ENCODE results near the gene OR5AP2.
"Not testable (repeated sequence)": the region's sequence is repeated elsewhere in the genome, so short reads cannot be mapped to it uniquely, and the experiment has no call there.

Gene OR5AP2

GRCh38 chr11:56642339-56642738 is at the start of gene OR5AP2:
Gene OR5AP2 (minus strand): TSS chr11:56642439. CDS start chr11:56642439, 0 bp downstream.
- no peak for DNase-seq

DNA sequence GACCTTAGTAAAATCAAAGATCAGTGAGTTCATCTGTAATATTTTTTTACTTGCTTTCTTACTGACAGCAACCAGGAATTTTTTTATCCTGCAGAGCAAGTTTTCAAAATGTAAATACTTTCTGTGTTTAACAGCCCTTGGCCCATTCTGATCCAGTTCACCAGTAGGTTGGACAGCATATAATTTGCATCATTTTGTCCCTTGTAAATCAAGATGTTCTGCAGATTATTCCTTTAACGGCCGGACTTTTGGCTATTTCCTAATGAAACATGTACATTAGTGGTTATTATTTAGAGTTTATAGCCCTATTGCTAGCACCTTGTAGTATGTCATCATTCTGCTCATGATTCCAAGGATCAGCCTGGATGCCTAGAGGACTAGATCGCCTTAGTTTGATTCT is 48.9 kb upstream of the OR5AP2 start:
- not testable (repeated sequence) for DNase-seq

- DNase-seq: no peak
These were observed 46.4 kb upstream of the OR5AP2 start for GRCh38 chr11:56688554-56689100.

DNA sequence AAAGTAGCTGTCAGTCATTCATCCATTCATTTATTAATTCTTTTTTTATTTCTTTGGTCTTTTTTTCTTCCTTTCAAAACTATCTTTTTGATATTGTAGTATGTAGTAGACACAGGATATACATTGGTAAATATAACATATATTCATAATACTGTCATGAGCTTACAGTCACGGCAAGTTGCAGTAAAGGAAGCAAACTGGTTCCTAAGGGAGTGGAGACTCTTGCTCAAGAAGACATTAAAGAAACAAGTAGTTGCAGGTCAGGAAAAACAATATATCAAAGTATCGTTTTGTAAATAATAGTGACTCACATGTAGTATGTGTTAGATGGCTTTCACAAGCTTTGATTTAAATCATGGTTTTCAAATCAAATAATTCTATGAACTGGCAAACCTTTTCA is 28.7 kb upstream of the OR5AP2 start:
- DNase-seq: no peak

DNA sequence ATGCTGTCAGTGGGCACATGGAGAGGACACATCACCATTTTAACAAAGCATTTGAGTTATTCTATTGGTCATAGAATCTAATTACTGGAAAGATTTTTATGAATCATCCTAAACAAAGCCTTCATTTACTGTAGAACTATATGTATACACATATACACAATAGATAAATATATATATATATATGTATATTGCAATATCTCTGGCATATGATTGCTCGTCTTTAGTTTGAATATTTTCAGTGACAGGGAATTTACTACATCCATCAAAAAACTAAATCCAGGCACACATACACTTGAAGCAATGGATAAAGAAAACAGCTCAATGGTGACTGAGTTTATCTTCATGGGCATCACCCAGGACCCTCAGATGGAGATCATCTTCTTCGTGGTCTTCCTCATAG is 21.1 kb upstream of the OR5AP2 start, which contains the start of gene OR5AR1:
TSS of gene OR5AR1 (plus strand) at position 301 of the 400 bp plus-strand sequence. CDS start at position 301, 0 bp downstream.
- no peak for DNase-seq

- DNase-seq: no peak
These were observed 17.5 kb upstream of the OR5AP2 start for GRCh38 chr11:56659755-56660154.

DNA sequence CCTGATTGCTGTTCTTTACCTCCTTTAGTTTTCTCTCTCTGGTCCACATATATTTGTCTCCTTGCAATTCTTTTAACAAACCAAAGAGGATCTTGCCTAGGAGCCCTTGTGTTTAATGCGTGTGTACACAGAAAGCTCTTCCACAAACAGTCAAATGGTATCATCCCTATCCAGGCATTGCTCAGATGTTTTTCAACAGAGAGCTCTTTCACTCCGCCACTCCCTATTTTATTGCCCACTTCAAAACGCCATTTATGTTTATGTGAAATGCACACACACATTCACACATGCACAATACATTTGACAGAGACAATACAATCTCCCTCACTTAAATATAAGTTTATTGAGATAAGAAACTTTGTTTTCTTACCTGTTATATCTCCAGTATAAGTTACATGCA is 4.7 kb downstream of the OR5AP2 start:
- DNase-seq: no peak

- DNase-seq: no peak
These were observed 5.4 kb downstream of the OR5AP2 start for GRCh38 chr11:56636861-56637260.

- DNase-seq: no peak
These were observed 9.9 kb downstream of the OR5AP2 start for GRCh38 chr11:56632329-56632728.

- DNase-seq: no peak
These were observed 16.3 kb downstream of the OR5AP2 start for GRCh38 chr11:56625946-56626345.

- DNase-seq: no peak
These were observed 17.6 kb downstream of the OR5AP2 start for GRCh38 chr11:56624661-56625110.

GRCh38 chr11:56611174-56611573 is 31.1 kb downstream of the OR5AP2 start:
- DNase-seq: no peak

GRCh38 chr11:56592088-56592717 is 50.0 kb downstream of the OR5AP2 start:
- DNase-seq: not testable (repeated sequence)

All from NCI-H1092 treated with DMSO at 0.1 percent for 48 hours (cell line).